Cardiac fibroblast (primary cell): ENCODE results near the gene DUS3L.

Source experiments
- DNase-seq, 2 donors: peaks; one replicate each; pipeline versions ENCODE4 v3.0.0 to v3.0.0-alpha.2; 2010; ENCODE audit warnings: low read depth in 2 of 2
- H3K4me3 ChIP-seq, 2 donors: replicated peaks in 1 of 2; 1 replicate in 1 of 2; 2 replicates in 1 of 2; pipeline ENCODE4 v1.5.1; 2011; ENCODE audit warnings: low read depth in 2 of 2, low read length in 2 of 2, mild to moderate bottlenecking in 2 of 2, moderate library complexity in 1 of 2
- CTCF ChIP-seq: IDR thresholded peaks from one replicate; pipeline ENCODE4 v1.5.1; 2011; ENCODE audit warnings: low read depth, mild to moderate bottlenecking, low read length, inconsistent platforms

DUS3L gene

GRCh38 chr19:5820785-5821184 is 29.8 kb upstream of the DUS3L start:
- TF ChIP-seq CTCF = no peak
- no peak for DNase-seq
- no peak overlapping the region for H3K4me3 ChIP-seq

- H3K4me3 ChIP-seq = no peak overlapping the region
- DNase-seq = no peak
- no peak for TF ChIP-seq CTCF
Observed at GRCh38 chr19:5818594-5818993, 27.6 kb upstream of the DUS3L start.

- no peak for TF ChIP-seq CTCF
- H3K4me3 ChIP-seq = no peak overlapping the region
- DNase-seq = no peak
Observed at GRCh38 chr19:5817218-5817617, 26.3 kb upstream of the DUS3L start.

- H3K4me3 ChIP-seq = no peak overlapping the region
- TF ChIP-seq CTCF = no peak
- DNase-seq = no peak
Observed at GRCh38 chr19:5814852-5815246, 23.9 kb upstream of the DUS3L start.

GRCh38 chr19:5814123-5814851 is 23.3 kb upstream of the DUS3L start:
- TF ChIP-seq CTCF = no peak
- DNase-seq = no peak
- H3K4me3 ChIP-seq = no peak overlapping the region

- no peak for TF ChIP-seq CTCF
- no peak for DNase-seq
- no peak overlapping the region for H3K4me3 ChIP-seq
Observed at GRCh38 chr19:5811117-5811516, 20.2 kb upstream of the DUS3L start.

GRCh38 chr19:5809469-5809868 is 18.5 kb upstream of the DUS3L start:
- H3K4me3 ChIP-seq = no peak overlapping the region
- no peak for DNase-seq
- TF ChIP-seq CTCF = no peak
